Stimulated activated naive CD4-positive, alpha-beta T cell (primary cell): ENCODE data around the gene CFDP1.
"Not testable (repeated sequence)": the region's sequence is repeated elsewhere in the genome, so short reads cannot be mapped to it uniquely, and the experiment has no call there.

Source experiments
- DNase-seq, 6 experiments: peaks; one replicate each; lab custom pipeline; 2025; lab: John Stamatoyannopoulos, UW

CFDP1 gene

GRCh38 chr16:75293173-75293572 is 140.1 kb downstream of the CFDP1 start:
- no peak for DNase-seq

DNA sequence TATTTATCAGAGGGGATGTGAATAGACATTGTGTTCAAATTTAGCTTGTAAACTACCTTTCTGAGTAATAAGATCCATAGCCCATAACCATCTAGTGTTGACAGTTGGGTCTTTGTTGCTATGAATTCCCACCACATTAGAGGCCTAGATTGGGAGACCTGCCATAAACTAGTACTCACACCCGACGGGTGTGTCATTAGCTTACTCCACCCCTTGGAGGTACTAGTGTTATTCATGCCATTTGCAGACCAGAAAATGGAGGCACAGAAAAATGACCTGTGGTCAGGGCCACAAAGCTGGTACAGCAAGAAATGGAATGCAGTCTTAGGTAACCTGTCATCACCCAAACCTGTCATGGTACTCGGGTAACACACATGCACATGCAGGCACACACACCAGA is 140.6 kb downstream of the CFDP1 start:
- no peak for DNase-seq

DNA sequence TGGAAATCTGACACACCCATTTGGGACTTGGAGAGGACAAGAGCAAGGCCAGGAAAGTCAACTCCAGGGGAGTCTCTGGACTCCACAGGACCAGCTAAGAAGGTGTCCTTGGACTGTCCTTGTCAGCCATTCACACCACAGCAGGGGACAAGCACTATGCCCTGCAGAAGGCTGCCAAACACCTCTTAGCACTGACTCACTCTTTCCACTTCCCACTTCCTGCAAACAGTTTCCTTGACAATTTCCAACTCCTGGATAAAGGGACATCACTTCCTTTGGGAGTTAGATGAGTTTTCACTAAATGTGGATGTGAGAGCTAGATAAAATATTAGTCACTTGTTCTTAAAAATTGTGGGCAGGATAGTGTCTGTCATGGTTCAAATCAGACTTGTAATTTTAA is 144.1 kb downstream of the CFDP1 start:
- DNase-seq = no peak

GRCh38 chr16:75288596-75289120 is 144.6 kb downstream of the CFDP1 start:
- peak; percentile 6 to 69 (median 50) for DNase-seq

DNA sequence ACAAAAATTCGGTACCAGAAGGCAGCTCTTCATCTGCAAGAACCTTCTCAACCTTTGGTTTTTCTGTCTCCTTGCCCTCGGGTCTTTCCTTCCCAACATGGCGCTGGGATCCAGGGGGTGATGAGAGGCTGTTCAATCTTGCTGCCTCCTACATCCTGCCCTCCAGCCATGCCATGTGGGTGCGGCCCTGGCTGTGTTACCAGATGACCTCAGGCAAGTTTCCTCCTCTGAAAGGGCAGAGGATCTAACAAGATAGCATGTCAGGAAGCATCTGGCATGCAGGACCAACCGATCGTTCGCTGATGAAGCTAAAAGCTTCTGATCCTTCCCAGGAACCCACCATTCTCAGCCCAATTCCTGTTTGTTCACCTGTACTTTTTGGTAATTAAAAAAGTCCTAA is 145.1 kb downstream of the CFDP1 start:
- no peak for DNase-seq

- DNase-seq = no peak
These were observed 145.6 kb downstream of the CFDP1 start for GRCh38 chr16:75287708-75288107.

GRCh38 chr16:75286389-75286788 is 146.9 kb downstream of the CFDP1 start:
- no peak for DNase-seq

GRCh38 chr16:75282466-75283281 is 150.6 kb downstream of the CFDP1 start:
- no peak for DNase-seq

DNA sequence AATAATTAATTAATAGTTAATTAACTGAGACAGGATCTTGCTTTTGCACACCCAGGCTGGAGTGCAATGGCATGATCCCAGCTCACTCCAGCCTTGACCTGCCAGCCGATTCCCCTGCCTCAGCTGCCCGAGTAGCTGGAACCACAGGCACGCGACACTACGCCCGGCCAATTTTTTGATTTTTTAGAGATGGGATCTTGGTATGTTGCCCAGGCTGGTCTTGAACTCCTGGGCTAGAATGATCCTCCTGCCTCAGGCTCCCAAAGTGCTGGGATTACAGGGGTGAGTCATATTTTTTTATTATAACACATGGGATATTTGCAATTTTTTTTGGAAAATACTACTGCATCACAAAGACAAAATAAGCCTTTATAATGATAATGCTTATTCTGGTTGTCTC is 151.5 kb downstream of the CFDP1 start:
- DNase-seq = no peak

GRCh38 chr16:75281009-75281408 is 152.3 kb downstream of the CFDP1 start:
- DNase-seq = not testable (repeated sequence)

DNA sequence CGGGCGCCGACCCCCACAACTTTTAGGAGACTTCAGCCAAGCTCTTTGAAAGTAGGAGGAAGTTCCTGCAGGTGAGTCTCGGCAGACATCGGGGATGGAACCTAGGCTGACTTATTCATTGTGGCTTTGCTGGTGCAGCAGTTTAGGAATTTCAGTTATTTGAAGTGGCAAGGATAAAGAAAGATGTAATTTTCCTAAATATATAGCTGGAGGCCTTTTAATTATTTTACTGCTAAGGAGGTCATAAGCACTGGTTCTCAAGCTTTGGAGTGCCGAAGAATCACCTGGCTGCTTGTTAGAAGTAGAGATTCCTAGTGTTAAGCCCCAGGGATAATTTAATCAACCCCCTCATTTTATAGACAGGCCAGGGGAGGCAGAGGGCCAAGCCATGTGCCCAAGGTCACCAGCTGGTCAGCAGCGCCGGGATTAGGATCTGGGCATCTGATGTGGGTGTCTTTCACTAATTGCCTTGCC is 152.9 kb downstream of the CFDP1 start:
- no peak for DNase-seq

DNA sequence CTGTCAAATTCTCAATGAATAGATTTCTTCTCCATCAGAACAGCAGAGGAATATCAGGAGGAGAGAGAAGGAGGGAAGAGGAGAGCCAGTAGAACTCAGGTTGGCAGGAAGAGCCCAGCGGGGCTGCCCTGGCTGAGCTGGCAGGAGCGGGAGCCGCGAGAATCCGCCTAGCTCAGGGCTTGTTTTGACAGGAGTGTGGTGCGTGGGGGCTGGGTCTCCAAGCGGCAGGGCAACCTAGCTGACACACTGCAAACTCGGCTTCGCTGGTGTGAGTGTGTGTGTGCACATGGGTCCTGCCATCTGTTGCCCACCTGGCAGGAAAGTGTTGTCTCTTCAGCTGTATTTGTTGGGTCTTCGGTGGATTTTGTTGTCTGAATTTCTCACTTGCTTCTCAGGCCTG is 154.0 kb downstream of the CFDP1 start:
- no peak for DNase-seq

GRCh38 chr16:75273054-75273925 is 160.0 kb downstream of the CFDP1 start:
- no peak for DNase-seq

- not testable (repeated sequence) for DNase-seq
These were observed 160.7 kb downstream of the CFDP1 start for GRCh38 chr16:75272629-75273028.

DNA sequence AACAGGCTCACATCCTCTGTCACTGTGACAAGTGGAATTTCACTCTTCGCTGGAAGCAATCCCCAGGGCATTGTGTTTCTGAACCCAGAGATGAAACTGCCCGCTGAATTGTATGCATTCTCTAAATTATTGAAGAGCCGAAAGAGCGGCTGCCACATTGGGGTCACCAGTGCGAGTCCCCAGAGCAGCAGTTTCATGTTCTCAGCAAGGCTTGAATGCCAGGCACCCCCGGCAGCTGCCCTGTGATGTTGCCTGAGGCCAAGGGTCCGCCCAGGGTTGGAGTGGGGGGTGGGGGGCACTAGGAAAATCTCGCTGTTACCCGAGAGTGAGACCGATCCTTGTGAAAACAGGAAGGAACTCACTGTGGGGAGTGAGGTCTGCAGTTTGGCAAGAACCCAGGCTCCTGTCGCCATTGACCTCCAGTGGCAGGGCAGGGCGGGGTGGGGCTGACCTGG is 161.2 kb downstream of the CFDP1 start:
- no peak for DNase-seq

DNA sequence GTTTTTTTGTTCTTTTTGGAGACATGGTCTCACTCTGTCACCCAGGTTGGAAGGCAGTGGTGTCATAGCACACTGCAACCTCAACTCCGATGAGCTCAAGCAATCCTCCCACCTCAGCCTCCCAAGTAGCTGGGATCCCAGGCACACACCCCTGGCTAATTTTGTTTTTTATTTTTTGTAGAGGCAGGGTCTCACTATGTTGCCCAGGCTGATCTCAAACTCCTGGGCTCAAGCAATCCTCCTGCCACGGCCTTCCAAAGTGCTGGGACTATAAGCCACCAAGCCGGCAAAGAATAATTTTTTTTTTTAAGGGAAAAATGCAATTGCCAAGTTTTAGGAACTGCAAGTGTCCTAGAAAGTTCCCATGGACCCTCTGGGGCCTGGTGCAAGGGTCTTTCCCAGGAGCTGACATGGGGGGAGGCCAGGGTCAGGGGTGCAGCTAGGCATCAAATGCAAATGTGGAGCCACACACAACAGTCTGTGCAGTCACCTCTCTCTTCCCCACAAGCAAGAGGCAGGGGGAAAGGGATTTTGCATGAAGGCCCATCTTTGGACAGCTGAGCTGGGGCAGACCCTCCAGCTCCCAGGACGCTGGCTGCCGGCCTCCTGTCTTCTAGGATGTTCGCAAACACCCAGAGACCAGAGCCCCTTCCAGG is 161.7 kb downstream of the CFDP1 start:
- no peak for DNase-seq

GRCh38 chr16:75269358-75269757 is 163.9 kb downstream of the CFDP1 start:
- not testable (repeated sequence) for DNase-seq

- DNase-seq = no peak
These were observed 165.6 kb downstream of the CFDP1 start for GRCh38 chr16:75267631-75268264.

- no peak for DNase-seq
These were observed 166.3 kb downstream of the CFDP1 start for GRCh38 chr16:75266738-75267630.

GRCh38 chr16:75265911-75266701 is 167.2 kb downstream of the CFDP1 start:
- DNase-seq = no peak
